ENCODE results near the gene HTT. TPM values are rescaled to one million over a fixed set of nuclear protein-coding genes. Genes with fewer than 3 reads are reported as not detected.

Gene HTT
- total and polyA plus RNA-seq, 2 of the 8 experiments (the other 6 are each of a cell fraction or from before 2014, with no cell fraction given): 24.0 to 71.0 TPM

GRCh38 chr4:3160438-3160837 lies 86.0 kb downstream of the HTT start:
- Histone ChIP-seq H4K5ac (ENCODE audit: insufficient read length, low read depth, low read length) (no peak overlapping the region), H2BK5ac (ENCODE audit: low read depth, low read length) (no peak overlapping the region), H3K27ac (ENCODE audit: low read depth, low read length) (no peak overlapping the region), H3K4me1 (replicated peaks in 1 of 4; ENCODE audit: control insufficient read depth in 3 of 4, insufficient read depth in 4 of 4, low read length in 3 of 4) (no peaks in the 10 kb centered on the region), H4K91ac (replicated peaks; ENCODE audit: insufficient read length, low read length) (no peak overlapping the region), H2AFZ (ENCODE audit: low read length) (no peak overlapping the region), H3K4ac (replicated peaks; ENCODE audit: insufficient read length, low read depth, low read length) (no peak overlapping the region), H3K14ac (ENCODE audit: insufficient read length) (no peak overlapping the region), H3K23me2 (ENCODE audit: low read depth, low read length) (no peaks in the 10 kb centered on the region), H2BK15ac (ENCODE audit: low read length) (no peak overlapping the region), H3K9ac (replicated peaks in 1 of 4; ENCODE audit: extremely low read depth in 1 of 4, low read depth in 3 of 4, low read length in 3 of 4) (no peak overlapping the region), H3K36me3 (ENCODE audit: control insufficient read depth in 2 of 4, insufficient read depth in 4 of 4, low read length in 3 of 4) (peaks cover 12 to 42% (median 27%) of the 10 kb centered on the region in 4 experiments), H2BK120ac (replicated peaks; ENCODE audit: low read depth, low read length) (no peak overlapping the region), H2BK12ac (ENCODE audit: low read depth, low read length) (no peak overlapping the region), H4K20me1 (replicated peaks in 1 of 2; ENCODE audit: control insufficient read depth in 1 of 2, insufficient read depth in 2 of 2, low read length in 2 of 2) (no peaks in the 10 kb centered on the region), H3K79me1 (ENCODE audit: low read depth, low read length) (no peaks in the 10 kb centered on the region), H2AK5ac (ENCODE audit: low read depth, low read length) (no peak overlapping the region), H4K8ac (ENCODE audit: extremely low read depth, insufficient read depth, low read length) (no peak overlapping the region), H3K23ac (ENCODE audit: insufficient read length) (no peak overlapping the region), H3K56ac (replicated peaks; ENCODE audit: insufficient read length, low read depth, low read length) (no peak overlapping the region), H3K18ac (ENCODE audit: extremely low read depth, low read length) (no peak overlapping the region), H3K4me2 (ENCODE audit: insufficient read depth in 1 of 2, low read depth in 2 of 2, low read length in 2 of 2) (no peak overlapping the region), H3K9me3 (ENCODE audit: insufficient read depth in 2 of 2, low read depth in 1 of 2, low read length in 1 of 2) (0 out of 4 replicates have a peak, but pooled peaks cover 0 to 3% of the 10 kb centered on the region in 2 experiments), H3K4me3 (ENCODE audit: extremely low read depth in 1 of 4, insufficient read depth in 2 of 4, low read depth in 3 of 4, low read length in 4 of 4) (no peak overlapping the region), H3K27me3 (replicated peaks in 1 of 4; ENCODE audit: control insufficient read depth in 3 of 4, extremely low read depth in 1 of 4, insufficient read depth in 3 of 4, low read length in 3 of 4) (no peaks in the 10 kb centered on the region), H3K79me2 (ENCODE audit: control insufficient read depth in 1 of 2, insufficient read depth in 2 of 2, low read length in 2 of 2) (no peaks in the 10 kb centered on the region), H2BK20ac (ENCODE audit: low read length) (no peak overlapping the region)
- 97% methylated on average over 7 of the region's 7 CpGs; no CpG with 5 or more reads in 1 of the 2 experiments for WGBS, 2 experiments (ENCODE audit: extremely low coverage in 1 of 2, insufficient coverage in 1 of 2, insufficient read length in 1 of 2, insufficient replicate concordance in 2 of 2, low coverage in 1 of 2, low lambda C conversion rate in 2 of 2, missing lambda C conversion rate in 1 of 2)
- no peak for DNase-seq (ENCODE audit: low read depth in 1 of 2, low spot score in 2 of 2)
- FAIRE-seq: no peak
- POLR2A ChIA-PET (ENCODE audit: partially characterized antibody): no interaction called here
- CTCF ChIA-PET (ENCODE audit: partially characterized antibody): no interaction called here
- TF ChIP-seq KDM4A (IDR thresholded peaks at IDR 0.05; ENCODE audit: low read depth, low read length, severe bottlenecking) (no peak), PHF8 (conservative IDR thresholded peaks at IDR 0.05; ENCODE audit: low read depth, low read length) (no peak), MAX (IDR thresholded peaks at IDR 0.05) (no peak), USF2 (IDR thresholded peaks at IDR 0.05; ENCODE audit: low read length) (no peak), SP4 (IDR thresholded peaks at IDR 0.05; ENCODE audit: low read length) (no peak), ATF3 (IDR thresholded peaks at IDR 0.05; ENCODE audit: insufficient read depth, low read depth, low read length) (no peak)
